G401.6 (cell line): ENCODE measurements around the gene THRB.

ENCODE experiments used
- FAIRE-seq: peaks from 2 replicates; lab custom pipeline; 2012; peaks lifted over from hg19 to GRCh38; lab: Jason Lieb, UNC

The THRB gene

DNA sequence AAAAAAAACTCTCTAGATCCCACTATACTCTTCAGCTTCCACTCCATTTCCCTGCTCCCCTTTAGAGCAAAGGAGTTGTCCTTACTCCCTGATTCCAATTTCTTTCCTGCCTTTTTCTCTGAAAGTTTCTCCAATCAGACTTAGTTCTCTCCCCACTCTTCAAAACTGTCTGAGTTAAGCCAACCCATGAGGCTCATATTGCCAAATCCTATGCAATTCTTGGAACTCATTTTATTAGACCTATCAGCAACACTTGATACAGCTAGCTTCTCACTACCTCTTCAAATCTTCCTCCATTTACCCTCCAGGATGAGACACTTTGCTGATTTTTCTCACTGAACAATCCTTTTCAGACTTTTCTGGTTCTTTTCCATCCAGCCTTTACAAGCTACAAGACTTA lies 233.1 kb downstream of the THRB start:
- FAIRE-seq: no peak

DNA sequence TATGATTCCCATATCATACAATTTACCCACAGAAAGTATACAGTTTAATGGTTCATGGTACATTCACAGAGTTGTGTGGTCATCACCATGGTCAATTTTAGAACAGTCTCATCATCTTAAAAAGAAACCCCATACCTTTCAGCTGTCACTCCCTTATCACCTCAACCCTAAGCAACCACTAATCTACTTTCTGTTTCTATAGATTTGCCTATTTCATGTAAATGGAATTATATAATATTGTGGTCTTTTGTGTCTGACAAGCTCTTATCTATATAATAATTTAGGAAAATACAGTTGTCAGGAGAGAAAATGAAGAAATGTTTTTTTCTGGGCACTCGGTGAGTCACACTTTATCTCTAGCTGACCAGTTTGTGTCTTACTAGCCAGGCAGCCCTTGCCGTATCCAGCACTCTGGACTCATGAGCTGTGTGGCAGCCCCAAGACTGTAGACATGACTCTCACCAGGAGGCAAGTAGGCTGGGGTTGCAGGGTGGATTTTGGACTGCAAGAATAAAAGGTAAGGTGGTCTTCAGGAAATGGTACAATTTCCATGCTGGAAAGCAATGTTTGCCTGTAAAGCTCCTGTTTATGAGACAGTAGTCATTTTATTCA lies 234.6 kb downstream of the THRB start:
- no peak for FAIRE-seq

DNA sequence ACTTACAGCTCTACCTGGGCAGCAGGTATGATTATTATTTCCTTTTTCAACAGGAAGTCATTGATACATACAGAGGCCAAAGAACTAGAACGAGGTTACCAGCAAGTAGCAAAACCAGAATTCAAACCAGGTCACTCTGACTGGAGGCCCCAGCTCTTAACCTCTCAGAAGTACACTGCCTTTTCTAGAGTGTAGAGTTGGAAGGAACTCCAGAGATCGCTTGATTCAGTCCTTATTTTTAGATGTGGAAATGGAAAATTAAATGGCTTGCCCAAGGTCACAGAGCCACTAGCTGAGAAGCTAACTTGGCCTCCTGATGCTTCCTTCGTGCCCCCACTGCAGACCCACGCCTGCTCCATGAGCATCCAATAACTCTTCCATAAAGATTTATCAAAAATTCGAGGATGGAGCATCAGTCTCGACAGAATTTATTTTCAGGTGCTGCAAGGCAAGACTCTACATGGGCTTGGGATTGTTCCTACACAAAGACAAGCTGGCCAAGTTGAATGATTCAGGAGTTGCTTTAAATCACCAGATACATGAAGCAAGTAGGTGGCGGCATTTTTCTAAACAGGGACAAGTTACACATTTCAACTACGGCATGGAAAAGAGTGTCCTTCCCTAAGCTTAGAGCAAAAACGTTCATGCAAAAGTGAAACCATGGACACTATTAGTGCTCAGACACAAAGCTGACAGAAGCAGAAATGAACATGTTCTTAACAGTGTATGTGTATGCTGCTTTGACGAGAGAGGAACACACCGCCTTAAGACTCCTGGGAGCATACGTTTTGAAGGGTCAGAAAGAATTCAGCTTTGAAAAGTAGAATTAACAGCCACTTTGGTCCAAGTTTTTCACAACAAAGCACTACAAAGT lies 235.7 kb downstream of the THRB start:
- no peak for FAIRE-seq

DNA sequence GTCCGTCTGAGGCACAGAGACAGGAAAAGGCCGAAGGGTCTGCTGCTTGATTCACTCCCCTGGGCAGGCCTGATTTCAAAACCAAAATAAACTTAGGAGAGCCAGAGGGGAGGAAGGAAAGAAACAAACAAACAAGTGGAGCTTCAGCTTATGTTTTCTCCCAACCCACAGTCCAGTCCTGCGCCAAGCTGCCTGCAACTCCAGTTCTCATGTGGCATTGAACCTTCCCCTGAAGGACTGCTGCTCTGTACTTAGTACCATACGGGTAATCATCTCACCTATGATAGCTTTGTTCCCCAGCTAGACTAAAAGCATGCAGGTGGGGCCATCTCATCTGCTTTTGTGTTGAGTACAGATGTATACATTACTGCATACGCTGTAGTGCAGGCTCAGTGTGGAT lies 236.4 kb downstream of the THRB start:
- FAIRE-seq: no peak

DNA sequence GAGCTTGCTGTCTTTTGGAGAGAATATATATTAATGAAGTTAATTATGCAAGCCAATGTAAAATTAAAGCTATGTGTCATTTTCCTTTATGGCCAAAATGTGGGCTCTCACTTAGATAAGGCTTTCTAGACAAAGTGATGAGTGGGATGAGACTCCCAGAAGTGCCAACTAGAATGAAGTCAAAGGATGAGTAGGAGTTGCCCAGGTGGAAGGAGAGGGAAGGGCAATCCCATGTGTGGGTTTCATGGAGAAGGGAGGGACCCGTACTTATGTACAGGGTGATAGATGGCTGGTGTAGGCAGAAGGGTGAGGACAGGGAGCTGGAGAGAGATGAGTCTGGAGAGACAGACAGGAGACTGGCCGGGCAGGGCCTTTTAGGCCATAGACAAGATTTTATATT lies 239.2 kb downstream of the THRB start:
- FAIRE-seq: no peak

DNA sequence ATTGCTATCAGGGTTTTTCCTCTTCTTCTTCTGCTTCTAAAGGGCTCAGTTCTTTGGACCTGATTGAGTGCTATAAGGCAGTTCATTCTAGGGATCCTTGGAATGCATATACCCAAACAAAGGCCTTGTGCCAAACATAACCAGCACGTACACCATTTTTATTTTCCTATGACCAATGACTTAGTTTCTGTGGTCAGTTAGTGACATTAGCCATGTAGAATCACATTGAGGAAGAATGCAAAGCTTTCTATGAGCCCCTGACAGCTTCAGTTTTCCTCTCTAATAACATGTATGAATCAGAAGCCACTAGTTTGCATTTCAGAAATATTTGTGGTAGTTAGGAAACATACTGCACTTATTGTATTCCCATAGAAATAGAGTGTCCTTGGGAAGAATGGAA lies 240.0 kb downstream of the THRB start:
- FAIRE-seq: no peak

DNA sequence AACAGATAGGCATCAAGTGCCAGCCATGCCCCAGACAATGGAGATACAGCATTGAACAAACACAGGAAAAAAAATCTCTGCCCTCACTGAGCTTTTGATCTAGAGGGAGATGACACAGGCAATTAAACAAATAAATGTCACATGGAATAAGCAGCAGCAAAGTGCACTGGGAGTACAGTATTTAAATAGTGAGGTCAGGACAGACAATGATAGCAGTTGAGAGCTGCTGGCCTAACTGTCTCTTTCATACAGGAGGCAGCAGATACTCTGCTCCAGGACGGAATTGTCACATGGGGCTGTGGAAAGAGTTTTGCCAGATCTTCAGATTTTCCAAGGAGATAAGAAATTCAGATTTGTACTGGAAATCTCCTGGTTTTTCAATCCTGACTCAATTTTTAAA lies 241.3 kb downstream of the THRB start:
- no peak for FAIRE-seq

DNA sequence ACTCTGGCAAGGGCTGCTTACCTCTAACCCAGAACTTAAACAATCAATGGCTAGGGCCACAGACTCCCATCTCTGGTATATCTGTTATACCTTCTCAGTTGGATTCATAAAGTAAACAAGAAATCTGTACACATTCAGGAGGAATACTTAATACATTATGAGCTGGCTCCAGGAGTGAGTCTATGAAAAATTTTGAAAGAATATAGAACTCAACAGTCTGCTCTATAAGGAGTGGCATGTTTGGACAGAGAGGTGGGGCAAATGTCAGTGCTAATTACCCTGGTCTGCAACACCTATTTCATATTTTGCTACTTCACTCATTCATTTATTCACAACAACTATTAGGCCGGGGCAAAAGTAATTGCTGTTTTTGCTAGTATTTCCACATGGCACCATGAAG lies 245.1 kb downstream of the THRB start:
- FAIRE-seq: no peak

DNA sequence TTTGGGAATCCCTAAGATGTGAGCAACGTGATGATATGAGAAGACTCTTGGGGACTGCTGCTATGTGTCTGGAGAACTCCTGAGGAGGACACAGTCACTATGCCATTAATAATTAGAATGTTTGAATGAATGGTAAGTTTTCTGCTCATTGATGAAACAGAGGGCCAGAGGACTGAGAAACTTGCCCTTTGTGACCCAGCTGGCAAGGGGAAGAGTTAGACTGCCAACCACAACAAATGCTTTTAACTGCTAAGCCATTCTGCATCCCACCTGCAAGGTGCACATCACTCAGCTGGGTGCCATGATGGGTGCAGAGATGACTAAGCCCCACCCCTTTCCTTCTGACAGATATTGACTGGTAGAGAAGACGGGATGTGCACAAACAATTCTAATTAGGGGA lies 249.6 kb downstream of the THRB start:
- no peak for FAIRE-seq

DNA sequence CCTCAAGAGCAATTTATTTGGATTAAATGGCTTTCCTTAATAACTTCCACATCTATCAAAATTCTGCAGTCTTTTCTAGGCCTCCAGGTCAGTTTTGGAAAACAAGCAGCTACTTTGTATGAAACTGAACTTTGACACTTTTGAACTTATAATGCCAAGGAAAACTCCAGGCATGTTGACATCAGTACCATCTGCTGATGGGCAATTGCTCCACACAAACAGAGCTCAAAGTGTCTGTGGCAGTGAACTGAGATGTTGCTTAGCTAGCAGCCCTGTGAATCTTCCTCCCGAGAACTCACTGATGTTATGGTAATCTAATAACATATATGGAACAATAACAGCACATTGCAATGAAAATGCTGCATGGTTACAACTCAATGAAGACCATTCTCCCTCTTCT lies 250.2 kb downstream of the THRB start:
- FAIRE-seq: no peak

DNA sequence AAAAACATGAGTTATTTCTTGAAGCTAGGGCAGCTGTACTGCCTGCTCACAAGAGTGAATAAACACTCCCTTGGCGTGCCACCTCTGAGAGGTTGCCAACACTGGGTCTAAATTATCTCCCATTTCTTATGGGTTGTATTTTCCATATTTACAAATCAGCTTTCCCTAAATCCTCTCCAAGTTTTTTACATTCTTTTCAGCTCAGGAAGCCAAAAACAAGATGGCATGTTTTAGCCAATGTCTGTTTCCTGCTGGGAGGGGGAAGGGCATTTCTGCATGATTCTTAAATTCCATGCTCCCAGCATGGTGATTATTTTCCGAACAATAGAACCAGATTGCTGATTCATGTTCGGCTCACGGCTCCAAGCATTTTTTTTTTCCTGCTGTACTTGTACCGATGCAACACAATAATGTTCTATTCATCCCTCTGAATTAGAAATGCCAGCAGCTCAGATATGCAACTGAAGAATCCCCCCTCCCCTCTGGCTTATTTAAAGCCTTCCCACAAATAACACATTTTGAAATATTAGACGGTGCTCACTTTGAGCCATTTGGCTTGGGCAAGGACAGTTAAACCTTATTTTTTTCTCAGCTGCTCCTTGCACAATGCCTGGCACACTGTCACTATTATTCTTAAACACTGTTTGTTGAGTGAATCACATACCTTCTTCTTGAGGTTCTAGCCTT lies 252.5 kb downstream of the THRB start:
- no peak for FAIRE-seq

DNA sequence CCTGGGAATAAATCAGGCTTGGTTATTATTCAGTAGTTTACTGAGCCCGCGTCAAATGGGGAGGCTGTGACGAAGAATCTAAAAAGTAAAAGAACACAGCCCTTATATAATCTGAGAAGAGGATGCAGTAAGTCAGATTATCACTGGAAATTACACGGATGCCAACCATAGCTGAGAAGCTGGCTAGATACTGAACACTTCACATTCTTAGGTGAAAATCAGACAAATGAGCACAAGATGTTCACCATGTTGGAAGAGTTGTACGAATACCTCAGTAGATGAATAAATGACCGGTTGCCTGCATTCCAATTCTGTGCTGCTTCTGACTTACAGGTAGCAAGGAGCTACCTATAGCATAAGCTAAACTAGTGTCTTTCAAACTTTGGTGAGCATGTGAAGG lies 254.3 kb downstream of the THRB start:
- no peak for FAIRE-seq

DNA sequence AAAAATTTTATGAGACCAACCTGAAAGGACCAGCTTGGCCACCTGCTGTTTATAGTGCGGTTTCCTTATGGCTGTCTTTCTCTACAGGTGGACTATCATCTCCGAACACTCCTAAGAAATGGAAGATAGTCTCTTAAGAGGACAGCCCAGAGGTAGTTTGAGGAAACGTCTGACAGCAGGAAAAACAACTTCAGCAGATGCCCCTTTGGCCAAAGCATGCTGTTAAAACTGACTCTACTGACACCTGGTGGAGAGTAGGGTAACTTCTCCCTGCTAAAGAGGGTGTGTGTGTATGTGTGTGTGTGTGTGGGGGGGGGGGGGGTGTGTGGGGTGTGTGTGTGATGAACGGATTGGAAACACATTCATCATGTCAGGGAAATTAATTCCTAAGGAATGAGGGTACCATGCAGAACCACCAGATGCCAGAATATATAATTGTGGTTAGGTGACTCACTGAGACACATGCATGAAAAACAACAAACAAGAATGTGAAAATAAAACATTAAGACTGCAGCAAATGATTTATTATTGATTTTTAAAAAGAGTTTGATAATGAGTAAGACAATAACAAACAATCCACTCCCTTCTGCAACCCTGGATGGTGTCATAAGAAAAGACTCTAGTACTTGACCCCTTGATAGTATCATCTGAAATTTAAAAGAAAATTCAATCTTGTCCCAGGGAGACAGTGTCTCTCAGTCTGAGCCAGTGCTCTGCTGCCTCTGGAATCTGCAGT lies 256.5 kb downstream of the THRB start:
- no peak for FAIRE-seq

DNA sequence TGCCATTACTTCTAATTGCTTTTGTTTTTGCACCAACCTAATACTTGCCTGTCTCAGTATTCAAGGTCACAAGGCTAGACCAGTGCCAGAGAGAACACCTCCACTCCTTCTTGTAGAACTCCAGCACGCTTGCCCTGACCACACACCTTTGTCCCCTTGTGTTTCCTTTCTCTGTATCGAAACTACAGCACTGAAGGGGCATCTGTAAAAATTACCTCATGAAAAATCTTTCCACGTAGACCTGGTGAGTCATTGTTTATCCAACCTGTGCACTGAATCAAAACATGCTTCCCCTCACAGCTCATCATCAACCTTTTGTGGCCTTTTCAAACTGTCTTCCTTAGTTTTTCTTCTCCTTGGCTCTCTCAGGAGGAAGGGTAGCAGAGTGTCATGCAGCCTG lies 259.5 kb downstream of the THRB start:
- no peak for FAIRE-seq

DNA sequence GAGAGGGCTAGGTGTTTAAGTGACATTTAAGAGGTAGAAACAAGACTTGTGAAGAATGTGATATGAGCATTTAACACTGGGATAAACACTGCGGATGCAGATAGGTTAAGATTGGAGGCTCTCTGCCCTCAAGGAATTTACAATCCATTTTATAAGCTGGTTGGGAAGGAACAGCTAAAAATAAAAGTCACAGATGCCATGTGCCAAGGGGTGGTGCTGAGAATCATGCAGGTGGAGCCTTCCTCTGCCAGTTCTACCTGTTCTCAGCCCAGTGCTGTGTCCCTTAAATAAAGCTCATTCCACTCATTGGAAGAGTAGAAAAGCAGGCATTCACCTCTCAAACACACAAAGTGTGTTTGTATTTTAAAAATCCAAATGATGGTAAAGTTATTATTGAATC lies 261.9 kb downstream of the THRB start:
- FAIRE-seq: no peak

DNA sequence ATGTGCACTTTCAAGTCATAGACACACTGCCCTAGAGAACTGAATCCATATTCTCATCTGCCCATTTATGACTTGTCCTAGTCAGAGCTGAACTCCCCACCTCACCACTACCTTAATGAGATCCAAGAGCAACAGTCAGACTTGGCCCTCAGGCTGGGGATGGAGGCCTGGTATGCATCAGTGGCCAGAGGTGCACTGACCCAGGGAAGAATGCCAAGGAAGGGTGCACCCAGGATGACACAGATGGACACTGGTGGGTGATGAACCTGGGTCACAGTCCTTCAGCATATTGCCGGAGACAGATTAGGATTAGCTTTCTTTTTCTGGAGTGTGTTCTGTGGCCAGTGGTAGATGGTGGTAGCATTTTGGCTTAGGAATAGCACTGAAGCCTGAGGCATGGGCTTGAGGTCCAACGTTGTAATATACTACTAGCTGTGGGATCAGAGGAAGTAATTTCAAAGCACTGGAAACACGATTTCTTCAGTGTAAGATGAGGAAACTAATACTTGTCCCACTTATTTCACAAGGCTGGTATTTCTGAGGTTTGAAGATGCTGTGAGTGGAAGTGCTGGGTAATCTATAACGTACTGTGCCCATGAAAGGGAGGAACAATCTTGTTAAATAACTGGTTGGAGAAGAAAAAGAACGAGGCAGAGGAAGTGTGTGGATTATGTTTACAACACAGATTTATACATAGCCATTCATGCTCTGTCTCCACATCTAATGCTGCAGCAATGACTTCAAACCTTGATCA lies 265.0 kb downstream of the THRB start:
- no peak for FAIRE-seq

DNA sequence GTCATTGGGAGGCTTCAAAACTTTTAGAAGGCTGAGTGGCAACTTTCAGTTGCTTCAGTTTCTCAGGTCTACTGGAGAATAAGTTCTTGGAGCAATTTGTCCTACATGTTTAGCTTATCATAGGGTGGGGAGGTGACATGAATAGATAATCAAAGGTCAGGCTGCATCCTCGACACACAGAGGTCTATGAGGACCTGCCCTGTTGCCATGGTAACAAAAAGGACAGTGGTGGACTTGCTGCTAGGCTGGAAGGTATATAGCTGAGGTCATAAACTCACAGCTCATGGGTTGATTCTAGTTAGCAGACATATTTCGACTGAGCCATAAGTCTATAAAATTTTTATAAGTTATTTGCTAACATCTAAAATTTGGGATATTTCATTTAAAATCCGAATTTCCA lies 267.0 kb downstream of the THRB start:
- no peak for FAIRE-seq

DNA sequence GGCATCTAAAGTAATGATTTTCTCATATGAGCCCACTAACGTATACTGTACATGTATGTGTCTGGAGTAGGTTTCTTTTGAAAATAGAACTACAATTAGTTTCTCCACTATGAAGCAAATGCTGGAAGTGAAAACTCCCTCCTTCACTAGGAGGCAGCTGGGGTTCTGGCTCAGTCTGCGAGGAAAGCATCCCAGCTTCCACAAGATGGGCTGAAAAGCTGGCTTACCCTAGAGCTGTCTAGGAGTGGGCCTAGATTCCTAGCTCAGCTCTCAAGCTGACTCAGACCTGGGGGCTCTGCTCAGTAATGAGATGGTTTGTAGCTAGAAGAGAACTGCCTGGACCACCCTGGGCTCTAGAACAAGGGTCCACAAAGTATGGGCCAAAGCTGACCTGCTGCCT lies 268.3 kb downstream of the THRB start:
- FAIRE-seq: no peak

DNA sequence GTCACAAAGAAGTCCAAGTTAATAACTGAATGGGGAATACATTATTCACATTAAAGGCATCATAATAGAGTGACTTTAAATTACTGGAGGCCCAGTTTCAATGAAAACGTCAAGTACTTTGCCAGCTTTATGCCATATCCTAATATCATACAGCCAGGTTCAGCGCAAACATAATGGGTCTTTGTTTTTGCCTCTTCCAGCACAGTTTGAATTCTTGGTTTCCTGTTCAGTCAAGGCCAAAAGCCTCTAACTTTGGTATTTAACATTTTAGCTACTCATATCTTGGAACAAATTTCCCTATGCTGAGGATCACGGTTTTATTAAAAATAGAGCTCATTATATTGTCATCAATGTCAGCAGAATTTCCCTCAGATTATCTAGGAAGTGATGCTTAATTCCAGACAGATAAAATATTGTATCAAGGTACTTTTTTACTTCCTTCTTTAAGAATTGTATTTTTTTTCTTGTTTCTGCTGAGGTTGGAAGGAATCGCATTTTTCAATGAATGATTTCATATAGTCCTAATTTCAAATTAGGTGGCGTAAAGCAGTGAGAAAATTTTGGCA lies 269.2 kb downstream of the THRB start:
- FAIRE-seq: no peak

DNA sequence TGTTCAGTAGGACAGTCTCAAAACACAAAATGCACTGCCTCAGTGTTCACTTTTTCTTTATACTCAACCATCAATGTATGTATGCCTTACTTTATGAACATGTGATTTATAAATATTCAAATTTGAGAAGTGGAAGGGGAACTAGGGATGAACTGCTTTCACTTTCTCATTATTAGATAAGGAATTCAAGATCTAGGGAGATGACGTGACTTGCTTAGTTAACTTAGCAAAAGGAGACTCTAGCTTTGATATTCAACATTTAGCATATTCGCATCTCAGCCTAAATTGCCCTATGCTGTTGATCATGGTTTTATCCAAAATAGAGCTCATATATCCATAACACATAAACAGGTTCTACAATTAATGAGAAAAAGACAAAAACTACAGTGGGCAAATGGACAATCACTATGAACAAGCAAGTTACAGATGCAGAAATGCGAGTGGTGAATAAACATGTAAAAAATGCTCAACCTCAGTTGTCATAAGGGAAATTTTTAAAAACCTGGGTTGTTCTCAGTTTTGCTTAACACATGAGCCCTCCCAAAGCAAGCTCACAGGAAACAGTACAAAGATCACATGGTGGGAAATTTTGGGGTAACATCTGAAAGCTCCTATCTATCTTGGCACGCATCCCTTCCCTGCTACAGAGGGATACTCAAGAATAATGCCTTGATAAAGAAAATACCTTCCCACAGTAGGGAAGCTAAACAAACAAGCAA lies 269.8 kb downstream of the THRB start:
- FAIRE-seq: no peak

DNA sequence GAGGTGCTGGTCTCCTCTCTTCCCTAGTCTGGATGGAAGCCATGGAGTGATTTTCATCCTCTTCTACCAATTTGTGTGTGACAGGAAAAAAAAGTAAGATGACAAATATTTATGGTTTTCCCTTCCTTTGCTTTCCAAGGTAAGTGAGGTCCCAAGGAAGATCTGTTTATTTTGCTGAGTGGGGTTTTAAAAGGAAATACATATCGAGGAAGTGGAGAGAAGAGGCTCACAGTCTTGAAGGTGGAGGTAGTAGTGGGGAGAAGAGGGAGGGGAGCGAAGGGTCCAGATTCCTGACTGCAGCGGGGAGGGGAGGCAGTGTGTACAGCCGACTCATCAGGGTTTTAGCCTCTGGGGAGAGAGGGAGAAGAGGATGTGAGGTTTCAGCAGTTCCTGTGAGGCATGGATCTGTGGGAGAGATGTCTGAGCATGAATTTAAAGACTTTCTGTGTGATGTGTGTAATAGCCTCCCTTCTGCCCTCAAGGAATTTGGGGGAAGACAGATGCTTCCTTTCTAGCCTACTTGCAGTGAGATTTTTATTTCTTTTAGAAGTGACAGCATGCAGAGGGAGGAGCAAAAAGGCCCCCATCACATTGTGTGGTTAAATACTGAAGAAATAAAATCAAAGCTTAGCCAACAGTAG lies 272.4 kb downstream of the THRB start:
- FAIRE-seq: no peak
